ENCODE data around the gene CAMKV. TPM values are rescaled to one million over a fixed set of nuclear protein-coding genes. Genes with fewer than 3 reads are reported as not detected.

The CAMKV gene
- total RNA-seq, 1 donor, result not detected

Small RNA genes within 50 kb of the gene (small RNA-seq; reads per million reads assigned to genes)
- gene RN7SL217P, result not detected

Other genes with a start within 250 kb of the CAMKV start
- gene APEH, start 195.6 kb downstream of the CAMKV start, total RNA-seq (ENCODE audit: low replicate concordance), result 41.1 and 87.7 TPM in 2 replicates
- gene MST1, start 180.4 kb downstream of the CAMKV start, total RNA-seq (ENCODE audit: low replicate concordance), result 2.9 and 4.7 TPM in 2 replicates
- 19.4 and 22.7 TPM in 2 replicates for gene RNF123, start 180.3 kb downstream of the CAMKV start, total RNA-seq (ENCODE audit: low replicate concordance)
- 0.27 and 0.65 TPM in 2 replicates for gene AMIGO3, start 150.2 kb downstream of the CAMKV start, total RNA-seq (ENCODE audit: low replicate concordance)
- gene GMPPB, start 146.0 kb downstream of the CAMKV start, total RNA-seq (ENCODE audit: low replicate concordance), result 14.3 and 31.0 TPM in 2 replicates
- 29.6 TPM in 2 replicates for gene IP6K1, start 83.4 kb downstream of the CAMKV start, total RNA-seq (ENCODE audit: low replicate concordance)
- 0.09 TPM in 1 of 2 replicates, not detected in the other for gene CDHR4, start 70.0 kb downstream of the CAMKV start, total RNA-seq (ENCODE audit: low replicate concordance)
- 4.4 and 9.5 TPM in 2 replicates for gene INKA1, start 66.6 kb downstream of the CAMKV start, total RNA-seq (ENCODE audit: low replicate concordance)
- gene UBA7, start 56.0 kb downstream of the CAMKV start, total RNA-seq (ENCODE audit: low replicate concordance), result 22.8 and 69.4 TPM in 2 replicates
- gene TRAIP, start 13.3 kb downstream of the CAMKV start, total RNA-seq (ENCODE audit: low replicate concordance), result 1.3 and 7.7 TPM in 2 replicates
- 0.81 and 1.3 TPM in 2 replicates for gene MST1R, start 34.0 kb upstream of the CAMKV start, total RNA-seq (ENCODE audit: low replicate concordance)
- gene MON1A, start 59.9 kb upstream of the CAMKV start, total RNA-seq (ENCODE audit: low replicate concordance), result 3.4 and 12.8 TPM in 2 replicates
- 48.5 and 82.5 TPM in 2 replicates for gene RBM6, start 70.2 kb upstream of the CAMKV start, total RNA-seq (ENCODE audit: low replicate concordance)
- gene RBM5, start 219.0 kb upstream of the CAMKV start, total RNA-seq (ENCODE audit: low replicate concordance), result 104 and 142 TPM in 2 replicates